ENCODE data around the gene CHD6. TPM values are rescaled to one million over a fixed set of nuclear protein-coding genes. Genes with fewer than 3 reads are reported as not detected.
A peak's percentile ranks its signal among the peaks of the same experiment; 100 is the strongest.

Gene CHD6
- total and polyA plus RNA-seq, 4 donors, result 31.5 to 81.0 (median 49.7) TPM

DNA sequence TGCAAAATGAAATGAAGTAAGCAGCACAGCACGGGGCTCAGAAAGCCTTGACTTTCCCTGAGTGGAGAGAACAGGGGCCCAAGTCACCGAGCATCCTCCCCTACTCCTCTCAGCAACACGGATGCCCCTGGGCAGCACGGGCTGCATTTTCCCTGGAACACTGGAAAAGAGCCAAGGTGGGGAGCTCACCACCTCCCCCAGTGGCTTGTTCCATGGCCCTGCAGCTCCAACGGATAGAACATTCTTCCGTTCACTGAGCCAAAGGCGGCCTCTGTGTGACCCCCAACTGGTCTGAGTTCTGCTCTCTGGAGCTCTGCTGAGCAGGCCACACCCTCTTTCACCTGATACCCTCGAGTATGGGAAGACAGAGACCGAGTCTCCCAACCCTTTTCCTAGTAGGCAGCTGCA is 230.7 kb downstream of the CHD6 start:
- peak in 1 of 6 donors; percentile 42 for DNase-seq (ENCODE audit: low read depth in 4 of 6, low spot score in 6 of 6)
- 25% methylated on average over 8 of the region's 9 CpGs for WGBS (ENCODE audit: insufficient coverage)
- H3K9me3 ChIP-seq (ENCODE audit: control insufficient read depth, insufficient read depth, low read length), result no peaks in the 10 kb centered on the region
- H3K27me3 ChIP-seq (ENCODE audit: control insufficient read depth, insufficient read depth, low read length), result no peaks in the 10 kb centered on the region
- H3K36me3 ChIP-seq (ENCODE audit: control insufficient read depth, insufficient read depth, low read length), result no peaks in the 10 kb centered on the region
- no peak overlapping the region for H3K4me3 ChIP-seq (ENCODE audit: low read depth, low read length)
- H3K4me1 ChIP-seq (ENCODE audit: control insufficient read depth, insufficient read depth, low read length), result peaks cover 24% of the 10 kb centered on the region
- H3K27ac ChIP-seq (ENCODE audit: low read depth, low read length), result peak overlapping the region; percentile 30

DNA sequence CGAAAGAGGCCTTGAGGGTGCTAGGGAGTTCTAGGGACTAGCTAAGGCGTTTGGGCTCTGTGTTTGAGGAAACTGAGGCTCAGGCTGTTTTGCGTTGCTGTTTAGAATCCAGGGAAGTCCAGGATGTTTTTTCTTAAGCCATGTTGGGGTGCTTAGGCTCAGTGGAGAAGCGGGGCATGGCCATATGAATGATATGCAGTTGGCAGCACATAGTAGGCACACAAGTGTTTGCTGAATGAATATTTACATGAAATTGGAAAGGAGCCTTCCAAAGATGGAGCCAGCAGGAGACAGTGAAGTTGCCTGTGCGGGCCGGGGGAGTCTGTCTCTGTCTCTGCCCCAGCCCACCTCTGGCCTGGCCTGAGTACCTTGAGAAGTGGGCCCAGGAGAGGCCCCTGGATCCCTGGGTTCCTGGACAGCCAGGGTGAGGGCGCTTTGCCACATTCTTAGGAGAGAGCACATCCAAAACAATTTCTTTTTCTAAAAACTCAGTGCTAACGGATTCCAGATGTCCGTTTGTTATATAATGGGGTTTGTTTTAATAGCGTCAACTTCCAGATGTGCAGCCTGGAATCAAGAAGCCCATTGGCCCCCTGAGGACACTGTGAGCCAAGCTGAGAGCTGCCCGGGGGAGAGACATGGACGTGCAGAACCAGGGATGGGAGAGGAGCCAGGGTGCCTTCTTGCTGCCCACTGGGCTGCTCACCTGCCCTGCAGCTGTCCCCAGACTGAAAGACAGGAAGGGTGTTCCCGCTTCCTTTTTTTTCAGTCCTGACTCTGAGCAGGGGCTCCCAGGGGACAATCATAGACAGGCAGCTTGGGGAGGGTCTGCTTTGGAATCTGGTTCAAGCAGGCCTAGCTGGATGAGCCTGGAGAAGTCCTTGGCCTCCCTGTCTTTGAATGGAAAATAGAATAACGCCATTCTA is 231.4 kb downstream of the CHD6 start:
- peak overlapping the region; percentile 33 for H3K27ac ChIP-seq (ENCODE audit: low read depth, low read length)
- H3K4me3 ChIP-seq (ENCODE audit: low read depth, low read length), result no peak overlapping the region
- H3K27me3 ChIP-seq (ENCODE audit: control insufficient read depth, insufficient read depth, low read length), result no peaks in the 10 kb centered on the region
- peaks cover 18% of the 10 kb centered on the region for H3K4me1 ChIP-seq (ENCODE audit: control insufficient read depth, insufficient read depth, low read length)
- H3K36me3 ChIP-seq (ENCODE audit: control insufficient read depth, insufficient read depth, low read length), result no peaks in the 10 kb centered on the region
- no peaks in the 10 kb centered on the region for H3K9me3 ChIP-seq (ENCODE audit: control insufficient read depth, insufficient read depth, low read length)
- peak in 1 of 6 donors; percentile 68 for DNase-seq (ENCODE audit: low read depth in 4 of 6, low spot score in 6 of 6)
- WGBS (ENCODE audit: insufficient coverage), result 77% methylated on average over 10 of the region's 14 CpGs

DNA sequence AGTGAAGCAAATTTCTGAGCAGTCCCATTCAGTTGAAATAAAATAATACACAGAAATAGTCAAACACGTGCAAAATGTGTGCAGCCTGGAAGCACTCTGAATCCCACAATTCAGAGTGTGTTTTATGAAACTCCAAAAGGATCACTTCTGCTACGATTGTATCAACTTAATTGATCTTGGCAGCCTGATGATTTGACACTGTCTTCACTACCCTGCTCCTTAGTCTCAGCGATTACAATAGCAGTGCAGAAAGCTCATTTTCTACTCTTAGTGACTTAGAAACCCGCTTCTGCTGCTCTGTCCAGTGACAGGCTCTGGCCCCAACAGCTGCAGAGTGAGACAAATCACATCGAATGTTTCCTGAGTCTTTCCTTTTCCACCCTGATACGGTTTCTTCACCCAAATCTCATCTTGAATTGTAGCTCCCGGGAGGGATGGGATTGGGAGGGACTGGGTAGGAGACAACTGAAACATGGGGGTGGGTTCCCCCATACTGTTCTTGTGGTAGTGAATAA is 235.3 kb downstream of the CHD6 start:
- 55% methylated on average over 4 of the region's 7 CpGs for WGBS (ENCODE audit: insufficient coverage)
- DNase-seq (ENCODE audit: low read depth in 4 of 6, low spot score in 6 of 6), result no peak

DNA sequence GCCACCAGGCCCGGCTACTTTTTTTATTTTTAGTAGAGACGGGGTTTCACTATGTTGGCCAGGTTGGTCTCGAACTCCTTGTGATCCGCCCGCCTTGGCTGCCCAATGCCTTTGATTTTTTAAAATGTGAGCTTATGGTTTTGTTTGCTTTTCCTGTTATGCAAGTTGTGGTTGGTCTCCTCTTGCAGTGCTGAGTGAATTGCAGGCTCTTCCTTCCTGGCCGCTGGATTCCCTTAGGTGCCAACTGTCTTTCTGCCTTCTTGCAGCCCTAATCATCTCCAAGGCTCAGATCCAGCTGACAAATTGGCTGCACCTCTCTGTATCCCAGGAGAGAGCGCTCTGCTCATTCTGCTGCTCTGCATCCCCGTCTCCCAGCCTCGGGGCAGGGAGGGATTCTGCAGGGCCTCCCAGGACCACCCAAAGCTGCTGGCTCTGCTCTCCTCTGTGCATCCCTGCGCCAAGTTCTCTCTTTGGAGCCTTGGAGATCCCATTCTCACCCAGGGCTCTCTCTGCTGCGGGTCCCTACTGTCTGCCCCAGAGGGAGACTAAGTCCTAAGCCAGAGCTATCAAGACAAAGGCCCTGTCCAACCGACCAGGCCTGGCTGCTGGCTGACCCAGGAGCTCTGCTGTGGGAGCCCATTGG is 237.5 kb downstream of the CHD6 start:
- no peak overlapping the region for H3K4me3 ChIP-seq (ENCODE audit: low read depth, low read length)
- H3K9me3 ChIP-seq (ENCODE audit: control insufficient read depth, insufficient read depth, low read length), result no peaks in the 10 kb centered on the region
- no peaks in the 10 kb centered on the region for H3K27me3 ChIP-seq (ENCODE audit: control insufficient read depth, insufficient read depth, low read length)
- peaks cover 8% of the 10 kb centered on the region for H3K4me1 ChIP-seq (ENCODE audit: control insufficient read depth, insufficient read depth, low read length)
- no peaks in the 10 kb centered on the region for H3K36me3 ChIP-seq (ENCODE audit: control insufficient read depth, insufficient read depth, low read length)
- H3K27ac ChIP-seq (ENCODE audit: low read depth, low read length), result no peak overlapping the region
- 65% methylated on average over 12 of the region's 12 CpGs for WGBS (ENCODE audit: insufficient coverage)
- peak in 1 of 6 donors; percentile 76 for DNase-seq (ENCODE audit: low read depth in 4 of 6, low spot score in 6 of 6)

More for the DNA sequence above, 235.3 kb downstream of the CHD6 start:
- H3K4me1 ChIP-seq (ENCODE audit: control insufficient read depth, insufficient read depth, low read length), result peaks cover 19% of the 10 kb centered on the region
- H3K9me3 ChIP-seq (ENCODE audit: control insufficient read depth, insufficient read depth, low read length), result no peaks in the 10 kb centered on the region
- no peaks in the 10 kb centered on the region for H3K27me3 ChIP-seq (ENCODE audit: control insufficient read depth, insufficient read depth, low read length)
- H3K36me3 ChIP-seq (ENCODE audit: control insufficient read depth, insufficient read depth, low read length), result no peaks in the 10 kb centered on the region
- no peak overlapping the region for H3K4me3 ChIP-seq (ENCODE audit: low read depth, low read length)
- peak overlapping the region; percentile 40 for H3K27ac ChIP-seq (ENCODE audit: low read depth, low read length)

DNA sequence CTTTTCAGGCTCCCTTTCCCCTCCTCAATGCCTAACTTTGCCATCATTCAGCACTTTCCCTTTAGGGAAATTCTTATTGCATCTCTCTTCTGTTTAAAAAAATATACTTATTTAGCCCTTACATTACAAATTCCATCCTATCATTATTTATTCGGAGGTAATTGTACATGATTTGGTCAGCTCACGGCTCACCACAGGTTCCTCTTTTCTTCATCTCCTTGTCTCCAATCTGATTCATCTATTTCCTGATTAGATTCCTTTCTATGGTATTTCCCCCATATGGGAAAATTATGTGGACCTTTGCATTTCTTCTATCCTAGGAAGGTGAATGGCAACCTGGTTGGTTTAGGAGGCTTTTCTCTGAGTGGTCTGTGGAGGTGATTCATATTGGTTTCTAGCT is 238.6 kb downstream of the CHD6 start:
- Histone ChIP-seq H3K36me3 (ENCODE audit: control insufficient read depth, insufficient read depth, low read length) (no peaks in the 10 kb centered on the region), H3K4me1 (ENCODE audit: control insufficient read depth, insufficient read depth, low read length) (peaks cover 9% of the 10 kb centered on the region), H3K27ac (ENCODE audit: low read depth, low read length) (no peak overlapping the region), H3K27me3 (ENCODE audit: control insufficient read depth, insufficient read depth, low read length) (no peaks in the 10 kb centered on the region), H3K9me3 (ENCODE audit: control insufficient read depth, insufficient read depth, low read length) (no peaks in the 10 kb centered on the region), H3K4me3 (ENCODE audit: low read depth, low read length) (no peak overlapping the region)
- DNase-seq (ENCODE audit: low read depth in 4 of 6, low spot score in 6 of 6), result no peak
- no CpG with 5 or more reads among the region's 2 CpGs for WGBS (ENCODE audit: insufficient coverage)

DNA sequence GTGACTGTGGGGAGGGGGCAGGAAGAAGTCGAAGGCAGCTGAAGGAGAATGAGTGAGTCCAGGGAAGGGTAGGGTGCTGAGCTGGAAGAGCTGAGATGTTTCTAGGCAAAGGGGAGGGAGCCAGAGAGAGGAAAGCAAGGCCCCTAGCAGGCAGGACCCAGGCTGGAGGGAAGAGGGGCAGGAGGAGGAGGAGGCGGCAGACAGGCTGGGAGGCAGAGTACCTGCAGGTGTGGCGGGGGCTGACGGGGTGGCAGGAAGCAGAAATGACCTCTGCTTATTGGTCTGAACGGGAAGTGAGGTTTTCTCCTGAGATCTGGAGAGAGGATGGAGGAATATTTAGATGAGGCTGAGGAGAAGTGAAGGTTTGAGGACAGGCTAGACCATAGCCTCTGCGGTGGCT is 240.9 kb downstream of the CHD6 start:
- Histone ChIP-seq H3K27me3 (ENCODE audit: control insufficient read depth, insufficient read depth, low read length) (no peaks in the 10 kb centered on the region), H3K4me3 (ENCODE audit: low read depth, low read length) (no peak overlapping the region), H3K9me3 (ENCODE audit: control insufficient read depth, insufficient read depth, low read length) (no peaks in the 10 kb centered on the region), H3K4me1 (ENCODE audit: control insufficient read depth, insufficient read depth, low read length) (peaks cover 22% of the 10 kb centered on the region), H3K27ac (ENCODE audit: low read depth, low read length) (no peak overlapping the region), H3K36me3 (ENCODE audit: control insufficient read depth, insufficient read depth, low read length) (no peaks in the 10 kb centered on the region)
- no peak for DNase-seq (ENCODE audit: low read depth in 4 of 6, low spot score in 6 of 6)
- 71% methylated on average over 6 of the region's 6 CpGs for WGBS (ENCODE audit: insufficient coverage)

DNA sequence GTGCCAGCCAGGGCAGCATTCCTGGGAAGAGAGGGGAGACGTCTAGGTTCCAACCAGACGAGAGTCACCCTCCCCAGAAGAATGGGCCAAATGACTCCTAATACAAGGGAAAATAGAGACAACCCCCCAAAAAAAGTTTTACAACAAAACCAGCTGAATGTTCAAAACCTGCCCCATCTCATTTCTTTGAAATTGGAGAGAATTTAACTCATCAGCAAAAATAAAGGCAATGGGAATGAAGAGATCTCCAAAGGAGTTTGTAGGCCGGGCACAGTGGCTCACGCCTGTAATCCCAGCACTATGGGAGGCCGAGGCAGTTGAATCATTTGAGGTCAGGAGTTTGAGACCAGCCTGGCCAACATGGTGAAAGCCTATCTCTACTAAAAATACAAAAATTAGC is 241.8 kb downstream of the CHD6 start:
- WGBS (ENCODE audit: insufficient coverage), result 100% methylated on average over 3 of the region's 5 CpGs
- Histone ChIP-seq H3K27me3 (ENCODE audit: control insufficient read depth, insufficient read depth, low read length) (no peaks in the 10 kb centered on the region), H3K27ac (ENCODE audit: low read depth, low read length) (no peak overlapping the region), H3K4me1 (ENCODE audit: control insufficient read depth, insufficient read depth, low read length) (peaks cover 22% of the 10 kb centered on the region), H3K36me3 (ENCODE audit: control insufficient read depth, insufficient read depth, low read length) (no peaks in the 10 kb centered on the region), H3K9me3 (ENCODE audit: control insufficient read depth, insufficient read depth, low read length) (no peaks in the 10 kb centered on the region), H3K4me3 (ENCODE audit: low read depth, low read length) (no peak overlapping the region)
- DNase-seq (ENCODE audit: low read depth in 4 of 6, low spot score in 6 of 6), result no peak

DNA sequence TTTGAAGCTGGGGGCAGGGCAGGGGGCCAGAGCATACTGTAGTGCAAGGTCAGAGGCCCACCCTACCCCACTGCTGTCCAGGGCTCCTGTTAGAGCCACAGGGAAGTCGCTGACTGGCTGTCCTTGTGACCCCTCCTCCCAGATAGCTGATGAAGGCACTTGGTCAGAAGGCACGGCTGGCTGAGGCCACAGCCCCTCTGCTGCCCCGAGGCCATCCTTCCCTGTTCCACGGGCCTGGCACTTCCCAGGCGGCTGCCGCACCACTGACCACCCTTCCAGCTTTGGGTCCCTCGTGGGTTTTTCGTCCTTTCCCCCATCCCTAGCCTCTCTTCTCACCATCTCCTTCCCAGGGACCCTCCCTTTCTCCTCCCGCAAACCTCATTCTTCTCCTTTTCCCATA is 242.3 kb downstream of the CHD6 start:
- H3K27me3 ChIP-seq (ENCODE audit: control insufficient read depth, insufficient read depth, low read length), result no peaks in the 10 kb centered on the region
- H3K4me3 ChIP-seq (ENCODE audit: low read depth, low read length), result no peak overlapping the region
- H3K4me1 ChIP-seq (ENCODE audit: control insufficient read depth, insufficient read depth, low read length), result peaks cover 20% of the 10 kb centered on the region
- DNase-seq (ENCODE audit: low read depth in 4 of 6, low spot score in 6 of 6), result no peak
- H3K9me3 ChIP-seq (ENCODE audit: control insufficient read depth, insufficient read depth, low read length), result no peaks in the 10 kb centered on the region
- no peak overlapping the region for H3K27ac ChIP-seq (ENCODE audit: low read depth, low read length)
- no peaks in the 10 kb centered on the region for H3K36me3 ChIP-seq (ENCODE audit: control insufficient read depth, insufficient read depth, low read length)
- 72% methylated on average over 9 of the region's 9 CpGs for WGBS (ENCODE audit: insufficient coverage)

DNA sequence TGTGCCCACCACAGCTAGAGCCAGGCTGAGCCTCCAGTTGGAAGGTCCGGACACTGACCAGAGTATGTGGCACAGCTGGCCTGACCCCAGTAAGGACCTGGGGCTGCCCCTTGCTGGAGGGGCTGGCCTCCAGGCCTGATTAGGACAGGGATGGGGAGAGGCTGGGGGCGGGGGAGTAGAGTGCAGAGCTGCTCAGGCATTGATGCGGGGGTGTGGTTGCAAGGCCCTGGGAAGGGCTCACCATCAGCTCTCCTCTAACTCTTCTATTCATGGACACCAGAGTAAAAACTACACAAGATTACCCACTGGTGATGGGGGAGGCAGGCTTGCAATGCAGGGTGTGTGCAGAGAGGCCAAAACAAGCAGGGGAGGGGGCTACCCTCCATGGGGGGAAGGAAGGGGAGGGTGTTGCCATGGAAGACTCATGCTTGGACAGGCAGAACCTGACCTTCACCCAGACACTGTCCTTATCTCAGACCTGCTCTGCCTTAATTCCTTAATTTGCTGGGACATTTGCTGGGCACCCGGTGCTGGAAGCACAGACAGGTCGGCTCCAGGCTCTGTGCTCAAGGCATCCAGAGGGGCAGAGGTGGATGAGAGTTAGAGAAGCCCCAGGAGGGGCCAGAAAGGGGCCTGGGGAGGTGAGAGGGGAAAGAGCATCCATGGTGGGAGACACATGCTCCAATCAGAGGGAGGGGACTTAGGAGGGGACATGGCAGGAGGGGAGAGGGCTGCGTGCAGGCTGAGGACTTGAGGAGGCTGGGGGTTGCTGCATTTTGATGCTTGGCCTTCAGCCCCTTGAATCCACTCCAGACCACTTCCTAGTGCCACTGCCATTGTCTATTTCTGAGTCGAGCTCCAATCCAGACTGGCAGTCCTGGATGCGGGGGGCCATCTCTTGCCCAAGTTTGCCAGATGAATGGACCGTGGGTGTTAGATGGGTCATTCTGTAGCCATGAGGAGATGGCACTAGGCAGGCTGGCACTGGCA is 244.0 kb downstream of the CHD6 start:
- no peak for DNase-seq (ENCODE audit: low read depth in 4 of 6, low spot score in 6 of 6)
- WGBS (ENCODE audit: insufficient coverage), result 76% methylated on average over 7 of the region's 9 CpGs
- no peak overlapping the region for H3K4me3 ChIP-seq (ENCODE audit: low read depth, low read length)

More for the DNA sequence above, 244.0 kb downstream of the CHD6 start:
- Histone ChIP-seq H3K36me3 (ENCODE audit: control insufficient read depth, insufficient read depth, low read length) (no peaks in the 10 kb centered on the region), H3K27me3 (ENCODE audit: control insufficient read depth, insufficient read depth, low read length) (no peaks in the 10 kb centered on the region), H3K9me3 (ENCODE audit: control insufficient read depth, insufficient read depth, low read length) (no peaks in the 10 kb centered on the region), H3K4me1 (ENCODE audit: control insufficient read depth, insufficient read depth, low read length) (peaks cover 14% of the 10 kb centered on the region), H3K27ac (ENCODE audit: low read depth, low read length) (no peak overlapping the region)
